22Rv1 (cell line): Measurements from ENCODE around the gene ERVFRD-1.

Experiments used
- CTCF ChIP-seq: fragments of 450-650 bp; IDR thresholded peaks from 2 replicates; pipeline ENCODE4 v1.5.1; 2017; ENCODE audit warnings: mild to moderate bottlenecking
- ZFX ChIP-seq: fragments of 450-650 bp; IDR thresholded peaks from 2 replicates; pipeline ENCODE4 v1.6.1; 2017; ENCODE audit warnings: antibody characterized with exemption, borderline replicate concordance

- TF ChIP-seq CTCF (peak; percentile 87), ZFX (no peak)
Observed at GRCh38 chr6:11144393-11144851, 32.9 kb upstream of the ERVFRD-1 start.
